Common myeloid progenitor, CD34-positive (primary cell): ENCODE results near the gene ADGRD2.

Experiments
- CTCF ChIA-PET: fragments of 350-600 bp; sonication (Branson Sonifier 250); formaldehyde crosslinking; loops from one replicate; lab custom pipeline; 2021; ENCODE audit warnings: antibody characterized with exemption; lab: Charles Lee
- POLR2A ChIA-PET: fragments of 350-600 bp; sonication (Branson Sonifier 250); formaldehyde crosslinking; loops from one replicate; lab custom pipeline; 2021; ENCODE audit warnings: antibody characterized with exemption; lab: Charles Lee
- DNase-seq, 3 donors: peaks; one replicate each; pipeline versions ENCODE4 v3.0.0 to v3.0.0-alpha.2; 2013
- H3K27ac ChIP-seq, 2 experiments: 1 replicate in 1 of 2; 2 replicates in 1 of 2; pipeline ENCODE4 v1.7.0; 2013; ENCODE audit warnings: inconsistent platforms in 2 of 2, low read length in 2 of 2, mild to moderate bottlenecking in 2 of 2, low read depth in 1 of 2, moderate library complexity in 1 of 2; ENCODE audit not compliant: severe bottlenecking in 2 of 2, insufficient read depth in 1 of 2, poor library complexity in 1 of 2
- H3K27me3 ChIP-seq, 5 experiments: replicated peaks in 2 of 5; 1 replicate in 3 of 5; 2 replicates in 2 of 5; pipeline versions ENCODE4 v1.6.1 to v1.7.0; 2013; ENCODE audit warnings: low read length in 4 of 5, mild to moderate bottlenecking in 2 of 5, moderate library complexity in 2 of 5, inconsistent platforms in 1 of 5; ENCODE audit not compliant: insufficient read depth in 5 of 5, control insufficient read depth in 4 of 5
- H3K36me3 ChIP-seq, 4 experiments: 1 replicate in 2 of 4; 2 replicates in 2 of 4; pipeline versions ENCODE4 v1.6.1 to v1.7.0; 2013; ENCODE audit warnings: low read length in 3 of 4, control low read depth in 1 of 4, mild to moderate bottlenecking in 1 of 4; ENCODE audit not compliant: control insufficient read depth in 4 of 4, insufficient read depth in 4 of 4
- H3K4me1 ChIP-seq, 4 experiments: 1 replicate in 3 of 4; 2 replicates in 1 of 4; pipeline versions ENCODE4 v1.6.1 to v1.7.1; 2013; ENCODE audit warnings: low read length in 3 of 4, mild to moderate bottlenecking in 3 of 4, control low read depth in 1 of 4, inconsistent platforms in 1 of 4, moderate library complexity in 1 of 4; ENCODE audit not compliant: control insufficient read depth in 4 of 4, insufficient read depth in 4 of 4; ENCODE audit errors: control extremely low read depth in 1 of 4
- H3K4me3 ChIP-seq, 7 experiments: 1 replicate in 4 of 7; 2 replicates in 3 of 7; pipeline versions ENCODE4 v1.5.1 to v1.7.0; 2013; ENCODE audit warnings: mild to moderate bottlenecking in 7 of 7, low read length in 6 of 7, moderate library complexity in 6 of 7, inconsistent platforms in 2 of 7, low read depth in 2 of 7, control low read depth in 1 of 7; ENCODE audit not compliant: insufficient read depth in 4 of 7, control insufficient read depth in 1 of 7; ENCODE audit errors: extremely low read depth in 1 of 7
- H3K9me3 ChIP-seq, 5 experiments: 1 replicate in 4 of 5; 2 replicates in 1 of 5; pipeline versions ENCODE4 v1.6.1 to v1.7.1; 2013; ENCODE audit warnings: low read length in 4 of 5, mild to moderate bottlenecking in 2 of 5, inconsistent platforms in 1 of 5, low read depth in 1 of 5, moderate library complexity in 1 of 5; ENCODE audit not compliant: control insufficient read depth in 4 of 5, insufficient read depth in 2 of 5; ENCODE audit errors: control extremely low read depth in 1 of 5
- WGBS: methylation state at CpG from one replicate; pipeline ENCODE4 v1.1.5; 2013; ENCODE audit not compliant: insufficient coverage; 5-methylcytosine and 5-hydroxymethylcytosine counted together

Gene ADGRD2

GRCh38 chr9:124454791-124455443, 4.7 kb downstream of the ADGRD2 start:
- ChIA-PET POLR2A (no interaction called here), CTCF (interaction anchor here (0.7 to 1.7 kb wide), 4 partner anchors 8 to 82 kb away, joined by 3 to 6 read pairs (median 4); no protein-coding TSS in a partner anchor)
- Histone ChIP-seq H3K36me3 (no peaks in the 10 kb centered on the region), H3K27ac (no peak overlapping the region), H3K4me1 (peaks cover 0 to 20% (median 10%) of the 10 kb centered on the region in 4 experiments), H3K9me3 (peaks cover 0 to 4% (median 2%) of the 10 kb centered on the region in 5 experiments), H3K27me3 (peaks cover 0 to 45% (median 17%) of the 10 kb centered on the region in 5 experiments), H3K4me3 (no peak overlapping the region)
- DNase-seq, result no peak
- 94% methylated on average over 13 of the region's 14 CpGs for WGBS

- Histone ChIP-seq H3K4me1 (peaks cover 0 to 15% (median 6%) of the 10 kb centered on the region in 4 experiments), H3K9me3 (peaks cover 0 to 4% (median 2%) of the 10 kb centered on the region in 5 experiments), H3K27ac (no peak overlapping the region), H3K27me3 (peaks cover 0 to 38% (median 11%) of the 10 kb centered on the region in 5 experiments), H3K36me3 (no peaks in the 10 kb centered on the region), H3K4me3 (no peak overlapping the region)
- DNase-seq, result no peak
- WGBS, result 85% methylated on average over 7 of the region's 7 CpGs
- POLR2A ChIA-PET, result no interaction called here
- CTCF ChIA-PET, result interaction anchor here (1.7 kb wide), 1 partner anchor 37 kb away, joined by 4 read pairs; no protein-coding TSS in a partner anchor
Observed at GRCh38 chr9:124455820-124456219, 5.6 kb downstream of the ADGRD2 start.

GRCh38 chr9:124456341-124457078, 6.3 kb downstream of the ADGRD2 start:
- DNase-seq, result no peak
- Histone ChIP-seq H3K9me3 (peaks cover 0 to 4% (median 2%) of the 10 kb centered on the region in 5 experiments), H3K4me1 (peaks cover 0 to 8% (median 2%) of the 10 kb centered on the region in 4 experiments), H3K4me3 (no peak overlapping the region), H3K36me3 (no peaks in the 10 kb centered on the region), H3K27ac (no peak overlapping the region), H3K27me3 (peaks cover 0 to 31% (median 7%) of the 10 kb centered on the region in 5 experiments)
- ChIA-PET POLR2A (no interaction called here), CTCF (no interaction called here)
- 94% methylated on average over 14 of the region's 15 CpGs for WGBS

- ChIA-PET CTCF (no interaction called here), POLR2A (no interaction called here)
- DNase-seq, result no peak
- peaks cover 0 to 23% (median 7%) of the 10 kb centered on the region in 5 experiments for H3K27me3 ChIP-seq
- H3K4me1 ChIP-seq, result peaks cover 0 to 7% (median 2%) of the 10 kb centered on the region in 4 experiments
- no peak overlapping the region for H3K4me3 ChIP-seq
- no peak overlapping the region for H3K27ac ChIP-seq
- WGBS, result 96% methylated on average over 16 of the region's 18 CpGs
- no peaks in the 10 kb centered on the region for H3K36me3 ChIP-seq
- H3K9me3 ChIP-seq, result peaks cover 0 to 4% (median 2%) of the 10 kb centered on the region in 5 experiments
Observed at GRCh38 chr9:124457079-124457886, 7.0 kb downstream of the ADGRD2 start.

- DNase-seq, result no peak
- 91% methylated on average over 7 of the region's 8 CpGs for WGBS
- H3K4me3 ChIP-seq, result no peak overlapping the region
- ChIA-PET POLR2A (no interaction called here), CTCF (no interaction called here)
- H3K9me3 ChIP-seq, result peaks cover 0 to 2% (median under 1%) of the 10 kb centered on the region in 5 experiments
- no peak overlapping the region for H3K27ac ChIP-seq
- no peaks in the 10 kb centered on the region for H3K36me3 ChIP-seq
- H3K4me1 ChIP-seq, result peaks cover 0 to 5% (median 2%) of the 10 kb centered on the region in 4 experiments
- peaks cover 0 to 16% (median 4%) of the 10 kb centered on the region in 5 experiments for H3K27me3 ChIP-seq
Observed at GRCh38 chr9:124457887-124458431, 7.7 kb downstream of the ADGRD2 start.

- H3K4me3 ChIP-seq, result no peak overlapping the region
- peaks cover 0 to 3% (median 0%) of the 10 kb centered on the region in 5 experiments for H3K9me3 ChIP-seq
- H3K4me1 ChIP-seq, result peaks cover 0 to under 1% (median under 1%) of the 10 kb centered on the region in 4 experiments
- peaks cover 0 to 12% (median 4%) of the 10 kb centered on the region in 5 experiments for H3K27me3 ChIP-seq
- no peak overlapping the region for H3K27ac ChIP-seq
- no peaks in the 10 kb centered on the region for H3K36me3 ChIP-seq
- 97% methylated on average over 9 of the region's 9 CpGs for WGBS
- ChIA-PET POLR2A (no interaction called here), CTCF (no interaction called here)
- DNase-seq, result no peak
Observed at GRCh38 chr9:124458441-124458840, 8.2 kb downstream of the ADGRD2 start.
